Fibroblast of pulmonary artery (primary cell): ENCODE measurements around the gene RUBCN.
A peak's percentile ranks its signal among the peaks of the same experiment; 100 is the strongest.

Experiments used
- DNase-seq: peaks from one replicate; pipeline ENCODE4 v3.0.0-alpha.2; 2010; ENCODE audit warnings: low read depth
- H3K4me3 ChIP-seq: replicated peaks from 2 replicates; pipeline ENCODE4 v1.5.1; 2011; ENCODE audit warnings: low read depth, mild to moderate bottlenecking, control low read depth, low read length, moderate library complexity
- TF ChIP-seq, protein P1 (sequence below): IDR thresholded peaks from 2 replicates; pipeline ENCODE4 v1.5.1; 2011; ENCODE audit warnings: mild to moderate bottlenecking, control low read depth, low read length, inconsistent platforms; ENCODE audit errors: missing control alignments

RUBCN gene

GRCh38 chr3:197709135-197709534, 27.6 kb downstream of the RUBCN start:
- DNase-seq: no peak
- H3K4me3 ChIP-seq: no peak overlapping the region
- TF ChIP-seq, protein P1, sequence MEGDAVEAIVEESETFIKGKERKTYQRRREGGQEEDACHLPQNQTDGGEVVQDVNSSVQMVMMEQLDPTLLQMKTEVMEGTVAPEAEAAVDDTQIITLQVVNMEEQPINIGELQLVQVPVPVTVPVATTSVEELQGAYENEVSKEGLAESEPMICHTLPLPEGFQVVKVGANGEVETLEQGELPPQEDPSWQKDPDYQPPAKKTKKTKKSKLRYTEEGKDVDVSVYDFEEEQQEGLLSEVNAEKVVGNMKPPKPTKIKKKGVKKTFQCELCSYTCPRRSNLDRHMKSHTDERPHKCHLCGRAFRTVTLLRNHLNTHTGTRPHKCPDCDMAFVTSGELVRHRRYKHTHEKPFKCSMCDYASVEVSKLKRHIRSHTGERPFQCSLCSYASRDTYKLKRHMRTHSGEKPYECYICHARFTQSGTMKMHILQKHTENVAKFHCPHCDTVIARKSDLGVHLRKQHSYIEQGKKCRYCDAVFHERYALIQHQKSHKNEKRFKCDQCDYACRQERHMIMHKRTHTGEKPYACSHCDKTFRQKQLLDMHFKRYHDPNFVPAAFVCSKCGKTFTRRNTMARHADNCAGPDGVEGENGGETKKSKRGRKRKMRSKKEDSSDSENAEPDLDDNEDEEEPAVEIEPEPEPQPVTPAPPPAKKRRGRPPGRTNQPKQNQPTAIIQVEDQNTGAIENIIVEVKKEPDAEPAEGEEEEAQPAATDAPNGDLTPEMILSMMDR: no peak

GRCh38 chr3:197706658-197707057, 30.0 kb downstream of the RUBCN start:
- no peak for DNase-seq

DNA sequence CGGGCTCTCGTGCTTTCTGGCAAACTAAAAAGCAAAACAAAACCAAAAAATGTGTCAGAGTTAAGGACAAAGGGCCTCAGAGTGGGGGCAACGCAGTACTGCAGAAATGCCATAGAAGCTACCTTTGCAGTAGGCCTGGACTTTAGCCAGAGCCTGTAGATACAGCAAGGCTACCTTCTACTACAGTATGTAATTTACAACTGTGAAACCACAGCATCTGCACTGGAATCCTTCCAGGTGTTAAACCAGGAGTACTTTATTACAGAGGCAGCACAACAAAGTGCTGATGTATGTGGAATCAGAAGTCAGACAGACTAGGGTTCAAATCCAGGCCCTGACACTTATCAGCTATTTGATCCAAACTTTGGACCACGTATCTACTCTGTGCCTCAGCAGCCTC, 34.9 kb downstream of the RUBCN start:
- no peak overlapping the region for H3K4me3 ChIP-seq
- TF ChIP-seq, protein P1: no peak
- no peak for DNase-seq

More at GRCh38 chr3:197706658-197707057, 30.0 kb downstream of the RUBCN start:
- no peak overlapping the region for H3K4me3 ChIP-seq
- TF ChIP-seq, protein P1: no peak

DNA sequence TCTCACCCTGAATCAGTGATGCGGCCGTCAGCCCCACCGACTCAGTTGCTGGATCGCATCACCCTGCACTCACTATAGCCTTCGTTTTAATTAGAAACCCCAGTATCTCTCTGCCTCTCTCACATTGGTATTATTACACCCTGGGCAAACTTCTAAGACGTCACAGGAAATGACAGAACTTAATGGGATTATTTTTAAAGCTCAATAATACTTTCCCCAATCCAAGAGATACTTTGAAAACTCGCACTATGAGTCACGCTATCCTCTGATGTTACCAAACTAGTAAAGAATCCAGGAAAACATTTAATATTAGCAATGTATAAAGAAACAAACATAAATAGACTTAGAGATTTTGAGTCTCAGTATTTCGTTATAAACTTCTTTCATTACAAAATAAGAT, 36.6 kb downstream of the RUBCN start:
- TF ChIP-seq, protein P1: no peak
- peak; percentile 39 for DNase-seq
- no peak overlapping the region for H3K4me3 ChIP-seq

GRCh38 chr3:197697355-197697754, 39.3 kb downstream of the RUBCN start:
- no peak for DNase-seq

DNA sequence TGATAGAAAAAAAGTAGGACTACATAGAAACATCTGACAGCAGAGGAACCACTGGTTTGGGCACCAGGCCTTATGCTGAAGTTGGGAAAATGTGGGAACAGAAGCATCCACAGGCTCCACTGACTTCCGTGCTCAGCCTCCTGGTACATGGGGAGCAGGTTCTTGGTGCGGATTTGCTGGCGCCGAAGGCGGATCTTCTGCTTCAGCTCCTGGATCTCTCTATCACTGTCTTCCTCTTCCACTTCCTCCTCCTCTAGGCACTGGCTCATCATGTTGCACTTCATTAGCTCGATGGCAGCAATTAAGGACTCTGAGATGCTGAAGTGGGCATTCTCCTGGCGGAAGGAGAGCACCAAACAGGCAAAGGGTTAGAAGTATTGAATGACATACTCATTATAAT, 42.5 kb downstream of the RUBCN start:
- no peak for DNase-seq
- TF ChIP-seq, protein P1: no peak
- H3K4me3 ChIP-seq: no peak overlapping the region

More at GRCh38 chr3:197697355-197697754, 39.3 kb downstream of the RUBCN start:
- H3K4me3 ChIP-seq: no peak overlapping the region
- TF ChIP-seq, protein P1: no peak

DNA sequence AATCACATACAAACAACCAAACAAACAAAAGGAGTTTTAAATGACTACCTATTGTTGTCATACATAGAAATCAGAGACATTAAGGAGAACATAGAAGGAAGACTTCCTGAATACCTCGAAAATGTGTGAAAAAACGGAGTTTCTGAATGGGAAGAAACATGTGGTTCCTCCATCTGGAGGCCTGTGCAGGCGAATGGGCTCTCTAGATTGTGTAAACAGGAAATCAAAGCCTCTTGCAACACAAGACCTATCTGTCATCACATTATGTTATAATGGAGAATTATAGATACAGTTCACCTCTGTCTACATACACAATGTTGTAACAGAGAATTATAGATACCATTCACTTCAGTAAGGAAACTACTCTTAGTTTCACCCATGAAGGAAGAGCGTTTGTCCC, 44.1 kb downstream of the RUBCN start:
- TF ChIP-seq, protein P1: no peak
- no peak overlapping the region for H3K4me3 ChIP-seq
- peak; percentile 84 for DNase-seq
